SK-N-SH (cell line): ENCODE data around the gene TCF12. TPM values are rescaled to one million over a fixed set of nuclear protein-coding genes. Genes with fewer than 3 reads are reported as not detected.

Source experiments
- CTCF ChIA-PET: fragments of 300-600, 350-600 bp; formaldehyde crosslinking; extraction: SDS; loops from one replicate; lab custom pipeline; 2021; lab: Yijun Ruan, JAX
- POLR2A ChIA-PET: fragments of 350-600 bp; sonication (Branson Sonifier 250); formaldehyde crosslinking; extraction: SDS; loops from one replicate; lab custom pipeline; 2020; ENCODE audit warnings: antibody characterized with exemption, inconsistent platforms; lab: Yijun Ruan, JAX
- DNase-seq: peaks from one replicate; pipeline ENCODE4 v3.0.0; 2012
- H2AFZ ChIP-seq: fragments of 200-600 bp; sonication (generic); 2 replicates; pipeline ENCODE4 v1.8.1; 2016; ENCODE audit warnings: antibody characterized with exemption, mild to moderate bottlenecking, low read depth
- H3F3A ChIP-seq: fragments of 200-600 bp; sonication (generic); replicated peaks from 2 replicates; pipeline ENCODE3; 2016; ENCODE audit warnings: antibody characterized with exemption, mild to moderate bottlenecking; ENCODE audit not compliant: insufficient read depth
- H3K27ac ChIP-seq, 2 experiments: fragments of 200-500 bp in 1 of 2; fragments of 200-600 bp in 1 of 2; sonication (Bioruptor generic) in 1 of 2; sonication (generic), shearing (Covaris generic) in 1 of 2; 2 replicates each; pipeline versions ENCODE4 v1.5.1 to v1.6.1; 2014 to 2016; ENCODE audit warnings: low read depth in 2 of 2, inconsistent platforms in 1 of 2, low read length in 1 of 2, mild to moderate bottlenecking in 1 of 2, mixed read lengths in 1 of 2
- H3K27me3 ChIP-seq: fragments of 200-600 bp; sonication (generic), shearing (Covaris generic); 2 replicates; pipeline ENCODE4 v1.6.1; 2016; ENCODE audit warnings: mixed run types; ENCODE audit not compliant: insufficient read depth
- H3K36me3 ChIP-seq, 2 experiments: fragments of 200-500 bp in 1 of 2; fragments of 200-600 bp in 1 of 2; sonication (Bioruptor generic) in 1 of 2; sonication (generic) in 1 of 2; replicated peaks in 1 of 2; 2 replicates each; pipeline versions ENCODE3 to v1.5.1; 2014 to 2016; ENCODE audit warnings: low read length in 1 of 2, mild to moderate bottlenecking in 1 of 2; ENCODE audit not compliant: insufficient read depth in 2 of 2, control insufficient read depth in 1 of 2
- H3K4me1 ChIP-seq, 2 experiments: fragments of 200-500 bp in 1 of 2; fragments of 200-600 bp in 1 of 2; sonication (Bioruptor generic) in 1 of 2; sonication (generic), shearing (Covaris generic) in 1 of 2; 2 replicates each; pipeline versions ENCODE4 v1.5.1 to v1.6.1; 2014 to 2016; ENCODE audit warnings: low read depth in 1 of 2, low read length in 1 of 2, mixed run types in 1 of 2; ENCODE audit not compliant: insufficient read depth in 2 of 2, control insufficient read depth in 1 of 2
- H3K4me2 ChIP-seq: fragments of 200-600 bp; sonication (generic), shearing (Covaris generic); 2 replicates; pipeline ENCODE4 v1.6.1; 2017; ENCODE audit warnings: mixed run types
- H3K4me3 ChIP-seq, 2 experiments: fragments of 200-500 bp in 1 of 2; fragments of 200-600 bp in 1 of 2; sonication (Bioruptor generic) in 1 of 2; sonication (generic), shearing (Covaris generic) in 1 of 2; 2 replicates each; pipeline versions ENCODE4 v1.5.1 to v1.8.1; 2014 to 2016; ENCODE audit warnings: low read depth in 2 of 2, inconsistent platforms in 1 of 2, low read length in 1 of 2, mild to moderate bottlenecking in 1 of 2, mixed read lengths in 1 of 2, moderate library complexity in 1 of 2
- H3K79me2 ChIP-seq: fragments of 200-600 bp; sonication (generic); 2 replicates; pipeline ENCODE4 v1.8.1; 2017; ENCODE audit warnings: mild to moderate bottlenecking; ENCODE audit not compliant: insufficient read depth
- H3K9ac ChIP-seq: fragments of 200-600 bp; sonication (generic); 2 replicates; pipeline ENCODE4 v1.6.1; 2017; ENCODE audit warnings: mixed run types
- H3K9me2 ChIP-seq: fragments of 200-600 bp; sonication (generic); 2 replicates; pipeline ENCODE4 v1.6.1; 2017; ENCODE audit warnings: mixed run types
- H3K9me3 ChIP-seq: fragments of 200-600 bp; sonication (generic); 2 replicates; pipeline ENCODE4 v1.6.1; 2017; ENCODE audit warnings: mixed run types, mild to moderate bottlenecking, moderate library complexity
- H4K20me1 ChIP-seq: fragments of 200-600 bp; sonication (generic); 2 replicates; pipeline ENCODE4 v1.6.1; 2017; ENCODE audit warnings: mild to moderate bottlenecking, mixed run types; ENCODE audit not compliant: insufficient read depth
- EP300 ChIP-seq, 2 experiments: IDR thresholded peaks; 2 replicates each; pipeline versions ENCODE4 v1.4.0 to v1.6.1; 2012; ENCODE audit warnings: borderline replicate concordance in 1 of 2, low read depth in 1 of 2, low read length in 1 of 2
- IRF3 ChIP-seq: fragments of 150-350 bp; IDR thresholded peaks from 2 replicates; pipeline ENCODE4 v1.6.1; 2016; ENCODE audit warnings: mild to moderate bottlenecking, low read depth, low read length
- JUND ChIP-seq: IDR thresholded peaks from 2 replicates; pipeline ENCODE4 v1.4.0; 2012
- MAX ChIP-seq: IDR thresholded peaks from 2 replicates; pipeline ENCODE4 v1.4.0; 2012; ENCODE audit warnings: low read depth
- MEF2A ChIP-seq: IDR thresholded peaks from 2 replicates; pipeline ENCODE4 v1.4.0; 2012; ENCODE audit warnings: low read depth, borderline replicate concordance
- POLR2AphosphoS5 ChIP-seq: IDR thresholded peaks from 2 replicates; pipeline ENCODE4 v1.6.1; 2012; ENCODE audit warnings: low read depth, low read length
- RXRA ChIP-seq: IDR thresholded peaks from 2 replicates; pipeline ENCODE4 v1.4.0; 2012; ENCODE audit warnings: low read depth, mild to moderate bottlenecking, borderline replicate concordance
- SIN3A ChIP-seq: IDR thresholded peaks from 2 replicates; pipeline ENCODE4 v1.6.1; 2012; ENCODE audit warnings: low read depth, mild to moderate bottlenecking, low read length, moderate library complexity, borderline replicate concordance
- SMC3 ChIP-seq: IDR thresholded peaks from 2 replicates; pipeline ENCODE4 v1.6.1; 2012; ENCODE audit warnings: low read depth, low read length, improper control_type of control experiment
- TEAD4 ChIP-seq: IDR thresholded peaks from 2 replicates; pipeline ENCODE4 v1.4.0; 2012; ENCODE audit warnings: mild to moderate bottlenecking, borderline replicate concordance; ENCODE audit not compliant: insufficient read depth
- USF2 ChIP-seq: fragments of 150-350 bp; IDR thresholded peaks from 2 replicates; pipeline ENCODE4 v1.6.1; 2017; ENCODE audit warnings: antibody characterized with exemption, low read length, low read depth, borderline replicate concordance
- WGBS: methylation state at CpG from one replicate; pipeline ENCODE4 v1.1.6; 2017; ENCODE audit warnings: low lambda C conversion rate; 5-methylcytosine and 5-hydroxymethylcytosine counted together
- polyA plus RNA-seq, 3 experiments: library from polyadenylated mRNA; depleted of rRNA; stranded (reverse); fragments of >200 nt; gene quantifications; 2 replicates each; pipeline ENCODE4 v1.2.3, GENCODE V29; 2012
- TF ChIP-seq, protein P1 (sequence below): IDR thresholded peaks from 2 replicates; pipeline ENCODE4 v1.4.0; 2012; ENCODE audit warnings: low read depth, borderline replicate concordance

TCF12 gene
- polyA plus RNA-seq, 1 of the 3 experiments (the other 2 are of a cell fraction), result 49.6 TPM

DNA sequence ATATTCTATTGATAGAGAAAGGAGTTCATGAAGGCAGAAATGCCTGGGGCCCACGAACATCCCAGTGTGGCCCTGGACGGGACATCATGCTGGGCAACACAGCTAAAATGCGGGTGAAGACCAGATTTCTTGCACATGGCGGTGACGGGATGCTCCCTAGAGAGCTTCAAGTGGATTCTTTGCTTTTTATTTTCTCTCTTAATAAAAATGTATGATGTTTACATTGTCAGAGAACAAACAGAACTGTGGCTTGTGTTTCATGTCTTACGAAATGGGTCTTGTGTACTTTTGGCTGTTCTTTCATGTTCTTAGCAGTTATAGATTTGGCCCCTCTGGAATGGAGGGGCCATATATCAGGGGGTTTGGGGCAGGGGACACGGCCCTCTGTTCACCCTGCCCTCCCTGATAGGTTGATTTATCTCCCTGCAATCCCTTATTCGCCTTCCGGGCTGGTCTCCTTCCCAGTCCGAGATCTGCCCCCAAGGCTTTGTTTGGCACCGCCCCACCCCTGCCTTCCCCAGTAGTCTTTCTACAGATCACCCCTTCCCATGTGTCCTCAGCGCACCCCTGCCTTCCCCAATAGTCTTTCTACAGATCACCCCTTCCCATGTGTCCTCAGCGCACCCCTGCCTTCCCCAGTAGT lies 389.2 kb downstream of the TCF12 start:
- ChIA-PET CTCF (interaction anchor here (0.6 to 6.0 kb wide), 26 partner anchors 9 to 815 kb away, joined by 3 to 141 read pairs (median 8); no protein-coding TSS in a partner anchor), POLR2A (no interaction called here)
- H3K36me3 ChIP-seq, result no peaks in the 10 kb centered on the region
- TF ChIP-seq JUND (no peak), TEAD4 (no peak), RXRA (no peak), SIN3A (no peak)
- TF ChIP-seq, protein P1, sequence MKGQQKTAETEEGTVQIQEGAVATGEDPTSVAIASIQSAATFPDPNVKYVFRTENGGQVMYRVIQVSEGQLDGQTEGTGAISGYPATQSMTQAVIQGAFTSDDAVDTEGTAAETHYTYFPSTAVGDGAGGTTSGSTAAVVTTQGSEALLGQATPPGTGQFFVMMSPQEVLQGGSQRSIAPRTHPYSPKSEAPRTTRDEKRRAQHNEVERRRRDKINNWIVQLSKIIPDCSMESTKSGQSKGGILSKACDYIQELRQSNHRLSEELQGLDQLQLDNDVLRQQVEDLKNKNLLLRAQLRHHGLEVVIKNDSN, result no peak
- H3K9me3 ChIP-seq, result no peaks in the 10 kb centered on the region
- no peaks in the 10 kb centered on the region for H3F3A ChIP-seq
- H4K20me1 ChIP-seq, result no peaks in the 10 kb centered on the region
- H3K9me2 ChIP-seq, result no peaks in the 10 kb centered on the region
- 89% methylated on average over 13 of the region's 13 CpGs for WGBS
- no peaks in the 10 kb centered on the region for H3K27me3 ChIP-seq
- no peaks in the 10 kb centered on the region for H3K79me2 ChIP-seq
- H3K4me2 ChIP-seq, result no peak overlapping the region
- H2AFZ ChIP-seq, result no peak overlapping the region
- H3K4me3 ChIP-seq, result no peak overlapping the region
- peaks cover 0 to 2% of the 10 kb centered on the region in 2 experiments; a peak in 2 of 4 replicates for H3K4me1 ChIP-seq
- no peak overlapping the region for H3K27ac ChIP-seq
- no peak overlapping the region for H3K9ac ChIP-seq
- no peak for DNase-seq

- Histone ChIP-seq H4K20me1 (no peaks in the 10 kb centered on the region), H3K36me3 (no peaks in the 10 kb centered on the region), H3K4me1 (peaks cover 0 to 2% of the 10 kb centered on the region in 2 experiments; a peak in 2 of 4 replicates), H3K4me3 (no peak overlapping the region), H3K4me2 (no peak overlapping the region)
- CTCF ChIA-PET, result interaction anchor here (2.1 to 4.6 kb wide), 6 partner anchors 76 to 815 kb away, joined by 12 to 36 read pairs (median 23); no protein-coding TSS in a partner anchor
- TF ChIP-seq USF2 (no peak), POLR2AphosphoS5 (no peak), SMC3 (no peak), MEF2A (no peak), EP300 (IDR thresholded peaks at IDR 0.05; ENCODE audit: borderline replicate concordance in 1 of 2, low read depth in 1 of 2, low read length in 1 of 2) (no peak), IRF3 (no peak), MAX (no peak)
- TF ChIP-seq, all 33 proteins: peak for 0
- Histone ChIP-seq H3K79me2 (no peaks in the 10 kb centered on the region), H3K9me3 (no peaks in the 10 kb centered on the region), H3F3A (no peaks in the 10 kb centered on the region), H3K27me3 (no peaks in the 10 kb centered on the region), H3K9ac (no peak overlapping the region), H3K9me2 (no peaks in the 10 kb centered on the region), H3K27ac (no peak overlapping the region), H2AFZ (no peak overlapping the region)
- 93% methylated on average over 5 of the region's 5 CpGs for WGBS
- DNase-seq, result no peak
- POLR2A ChIA-PET, result interaction anchor here (0.6 kb wide), 1 partner anchor 204 kb away, joined by 4 read pairs; no protein-coding TSS in a partner anchor
Observed at GRCh38 chr15:57308170-57308545, 389.7 kb downstream of the TCF12 start.
